Fibroblast of pulmonary artery (primary cell): ENCODE data around the gene DMRTB1.

Experiments
- DNase-seq: peaks from one replicate; pipeline ENCODE4 v3.0.0-alpha.2; 2010; ENCODE audit warnings: low read depth
- H3K4me3 ChIP-seq: replicated peaks from 2 replicates; pipeline ENCODE4 v1.5.1; 2011; ENCODE audit warnings: low read depth, mild to moderate bottlenecking, control low read depth, low read length, moderate library complexity
- TF ChIP-seq, protein P1 (sequence below): IDR thresholded peaks from 2 replicates; pipeline ENCODE4 v1.5.1; 2011; ENCODE audit warnings: mild to moderate bottlenecking, control low read depth, low read length, inconsistent platforms; ENCODE audit errors: missing control alignments

Gene DMRTB1

DNA sequence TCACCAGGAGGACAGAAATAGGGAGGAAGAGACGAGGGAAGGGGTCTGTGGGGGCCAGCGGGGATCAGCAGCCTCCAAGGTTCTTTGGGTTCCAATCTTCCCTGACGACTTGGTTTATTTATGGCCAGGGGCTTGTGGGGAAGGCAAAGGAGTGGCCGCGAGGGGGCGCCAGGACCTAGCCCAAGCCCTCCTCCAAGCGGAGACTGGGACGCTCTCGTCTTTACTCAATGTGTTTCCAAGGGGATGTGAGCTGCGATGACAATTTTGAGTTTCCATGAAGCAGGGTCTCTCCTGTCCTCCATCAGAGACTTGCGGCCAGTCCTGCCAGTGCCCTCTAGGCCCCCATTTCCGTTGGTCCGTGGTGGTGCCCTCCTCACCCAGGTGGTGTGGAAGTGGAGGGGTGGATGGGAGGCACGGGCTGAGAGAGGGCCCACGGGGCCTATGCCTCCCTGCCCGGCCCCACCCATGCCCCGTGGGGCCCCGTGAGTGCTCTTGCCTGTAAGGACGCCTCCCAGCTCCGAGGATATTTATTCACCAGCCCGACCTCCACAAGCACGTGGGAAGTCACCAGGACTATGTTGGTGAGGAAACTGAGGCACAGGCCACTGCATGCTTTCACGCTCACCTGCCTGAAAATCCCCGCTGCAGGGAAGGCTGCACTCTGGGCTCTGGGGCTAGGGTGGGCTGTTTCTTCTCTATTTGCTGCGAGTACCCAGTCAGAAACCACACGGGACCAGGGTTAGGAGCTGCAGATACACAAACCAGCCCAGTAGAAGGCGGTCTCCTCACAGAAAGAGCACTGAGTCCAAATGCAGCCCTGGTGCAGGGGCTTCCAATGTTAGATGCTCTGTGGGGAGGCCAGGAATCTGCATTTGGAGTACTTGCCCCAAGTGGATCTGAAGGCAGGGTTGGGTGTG lies 26.5 kb downstream of the DMRTB1 start:
- no peak overlapping the region for H3K4me3 ChIP-seq
- TF ChIP-seq, protein P1, sequence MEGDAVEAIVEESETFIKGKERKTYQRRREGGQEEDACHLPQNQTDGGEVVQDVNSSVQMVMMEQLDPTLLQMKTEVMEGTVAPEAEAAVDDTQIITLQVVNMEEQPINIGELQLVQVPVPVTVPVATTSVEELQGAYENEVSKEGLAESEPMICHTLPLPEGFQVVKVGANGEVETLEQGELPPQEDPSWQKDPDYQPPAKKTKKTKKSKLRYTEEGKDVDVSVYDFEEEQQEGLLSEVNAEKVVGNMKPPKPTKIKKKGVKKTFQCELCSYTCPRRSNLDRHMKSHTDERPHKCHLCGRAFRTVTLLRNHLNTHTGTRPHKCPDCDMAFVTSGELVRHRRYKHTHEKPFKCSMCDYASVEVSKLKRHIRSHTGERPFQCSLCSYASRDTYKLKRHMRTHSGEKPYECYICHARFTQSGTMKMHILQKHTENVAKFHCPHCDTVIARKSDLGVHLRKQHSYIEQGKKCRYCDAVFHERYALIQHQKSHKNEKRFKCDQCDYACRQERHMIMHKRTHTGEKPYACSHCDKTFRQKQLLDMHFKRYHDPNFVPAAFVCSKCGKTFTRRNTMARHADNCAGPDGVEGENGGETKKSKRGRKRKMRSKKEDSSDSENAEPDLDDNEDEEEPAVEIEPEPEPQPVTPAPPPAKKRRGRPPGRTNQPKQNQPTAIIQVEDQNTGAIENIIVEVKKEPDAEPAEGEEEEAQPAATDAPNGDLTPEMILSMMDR, result peak; percentile 88
- DNase-seq, result peak; percentile 85

DNA sequence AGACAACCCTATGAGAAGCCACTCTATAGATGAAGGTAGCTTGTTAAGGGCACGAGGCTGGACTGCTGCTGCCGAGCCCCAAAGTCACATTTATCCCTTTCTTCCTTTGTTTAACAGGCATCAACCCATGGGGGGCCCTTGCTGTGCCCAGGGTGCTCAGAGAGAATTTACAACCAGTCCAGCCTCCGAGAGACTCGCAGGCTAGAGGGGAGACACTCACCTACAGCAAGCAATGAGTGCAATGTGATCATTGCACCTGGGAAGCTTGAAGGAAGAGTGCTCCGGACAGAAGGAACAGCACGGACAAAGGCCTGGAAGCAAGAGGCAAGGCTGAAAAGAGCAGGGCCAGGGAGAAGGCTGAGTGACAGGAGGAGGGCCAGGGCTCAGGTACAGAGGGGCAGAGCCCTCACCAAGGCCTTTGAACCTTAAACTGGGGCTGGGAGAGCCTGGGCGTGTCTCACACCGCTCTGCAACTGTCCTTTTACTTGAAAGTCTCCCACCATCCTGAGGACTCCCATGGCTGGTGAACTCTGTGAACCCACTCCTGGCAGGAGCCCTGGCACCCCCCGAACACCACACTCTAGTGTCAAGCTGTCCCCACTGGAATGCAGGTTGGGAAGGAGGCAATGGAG lies 27.3 kb downstream of the DMRTB1 start:
- no peak overlapping the region for H3K4me3 ChIP-seq
- TF ChIP-seq, protein P1, result no peak
- DNase-seq, result no peak

DNA sequence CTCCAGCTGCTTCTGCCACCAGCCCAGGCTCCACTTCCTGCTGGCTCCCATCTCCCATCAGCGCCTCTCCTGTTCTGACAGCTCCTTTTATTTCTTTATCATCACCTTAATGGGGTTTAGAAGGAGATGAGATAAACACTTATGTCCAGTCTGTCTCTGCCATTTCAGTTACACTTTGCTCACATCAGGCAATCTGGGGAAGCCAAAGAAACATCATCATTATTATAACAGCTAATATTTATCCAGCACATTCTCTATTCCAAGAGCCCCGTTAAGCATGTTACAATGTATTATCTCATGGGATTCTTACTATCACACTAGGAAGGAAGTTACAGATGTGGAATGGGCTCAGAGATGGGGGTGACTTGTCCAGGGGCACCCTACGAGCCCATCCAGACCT lies 31.2 kb downstream of the DMRTB1 start:
- H3K4me3 ChIP-seq, result no peak overlapping the region
- TF ChIP-seq, protein P1, result no peak
- DNase-seq, result no peak

DNA sequence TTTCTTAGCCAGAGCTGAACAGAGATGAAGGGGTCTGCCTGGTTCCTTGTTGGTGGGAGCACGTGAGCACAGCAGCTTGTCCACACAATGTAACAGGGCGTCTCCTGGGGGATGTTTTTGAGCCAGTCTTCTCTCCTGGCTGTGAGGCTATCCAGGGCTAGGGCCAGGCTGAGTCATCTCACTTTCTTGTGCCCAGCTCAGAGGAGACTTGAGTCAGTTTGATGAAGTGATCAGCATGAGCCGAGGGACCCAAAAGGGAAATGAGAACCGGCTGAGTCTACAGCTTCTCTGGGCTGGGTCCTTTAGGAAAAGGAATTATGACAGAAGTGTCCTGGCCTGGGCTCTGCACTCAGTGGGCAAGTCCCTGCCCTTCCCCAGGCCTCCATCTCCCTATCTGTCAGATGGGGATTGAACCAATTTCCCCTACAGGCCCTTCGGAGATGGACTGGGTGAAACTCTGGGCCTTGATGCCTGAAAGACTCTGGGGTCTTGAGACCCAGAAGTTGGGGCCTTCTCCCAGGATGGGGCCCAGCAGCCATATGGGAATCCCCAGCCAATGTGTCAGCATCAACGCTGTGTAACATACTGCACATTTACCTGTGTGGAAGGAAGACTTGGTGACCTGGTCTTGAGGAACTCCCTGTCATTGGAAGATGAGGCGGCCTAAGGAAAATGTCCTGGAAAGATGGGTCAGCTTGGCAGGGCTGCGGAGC lies 36.6 kb downstream of the DMRTB1 start:
- no peak for DNase-seq
- TF ChIP-seq, protein P1, result no peak
- H3K4me3 ChIP-seq, result no peak overlapping the region

DNA sequence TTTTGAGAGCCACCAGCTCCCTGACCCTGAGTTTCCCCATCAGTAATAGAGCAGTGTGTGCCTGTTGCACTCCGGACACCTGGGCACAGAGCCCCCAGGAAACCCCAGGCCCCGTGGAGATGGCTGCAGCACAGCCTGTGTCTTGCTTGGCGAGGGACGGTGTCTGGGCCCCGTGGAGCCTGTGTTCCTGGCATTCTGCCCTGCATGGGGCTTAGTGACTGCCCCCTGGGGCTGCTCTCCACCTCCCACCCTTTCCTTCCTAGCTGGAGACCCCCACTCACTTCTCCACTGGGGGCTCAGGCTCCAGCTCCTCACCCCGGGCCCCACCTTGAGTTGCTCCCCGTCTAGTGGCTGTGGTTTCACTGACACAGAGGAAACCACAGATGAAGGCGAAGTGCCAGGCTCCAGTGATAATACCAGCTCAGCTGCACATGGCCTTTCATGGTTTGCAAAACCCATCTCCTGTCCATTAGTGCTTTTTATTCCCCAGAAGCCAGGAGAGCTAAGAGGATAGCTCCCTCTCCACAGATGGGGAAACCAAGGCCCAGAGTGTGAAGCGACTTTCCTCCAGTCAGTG lies 39.4 kb downstream of the DMRTB1 start:
- TF ChIP-seq, protein P1, result no peak
- DNase-seq, result peak; percentile 19
- no peak overlapping the region for H3K4me3 ChIP-seq

DNA sequence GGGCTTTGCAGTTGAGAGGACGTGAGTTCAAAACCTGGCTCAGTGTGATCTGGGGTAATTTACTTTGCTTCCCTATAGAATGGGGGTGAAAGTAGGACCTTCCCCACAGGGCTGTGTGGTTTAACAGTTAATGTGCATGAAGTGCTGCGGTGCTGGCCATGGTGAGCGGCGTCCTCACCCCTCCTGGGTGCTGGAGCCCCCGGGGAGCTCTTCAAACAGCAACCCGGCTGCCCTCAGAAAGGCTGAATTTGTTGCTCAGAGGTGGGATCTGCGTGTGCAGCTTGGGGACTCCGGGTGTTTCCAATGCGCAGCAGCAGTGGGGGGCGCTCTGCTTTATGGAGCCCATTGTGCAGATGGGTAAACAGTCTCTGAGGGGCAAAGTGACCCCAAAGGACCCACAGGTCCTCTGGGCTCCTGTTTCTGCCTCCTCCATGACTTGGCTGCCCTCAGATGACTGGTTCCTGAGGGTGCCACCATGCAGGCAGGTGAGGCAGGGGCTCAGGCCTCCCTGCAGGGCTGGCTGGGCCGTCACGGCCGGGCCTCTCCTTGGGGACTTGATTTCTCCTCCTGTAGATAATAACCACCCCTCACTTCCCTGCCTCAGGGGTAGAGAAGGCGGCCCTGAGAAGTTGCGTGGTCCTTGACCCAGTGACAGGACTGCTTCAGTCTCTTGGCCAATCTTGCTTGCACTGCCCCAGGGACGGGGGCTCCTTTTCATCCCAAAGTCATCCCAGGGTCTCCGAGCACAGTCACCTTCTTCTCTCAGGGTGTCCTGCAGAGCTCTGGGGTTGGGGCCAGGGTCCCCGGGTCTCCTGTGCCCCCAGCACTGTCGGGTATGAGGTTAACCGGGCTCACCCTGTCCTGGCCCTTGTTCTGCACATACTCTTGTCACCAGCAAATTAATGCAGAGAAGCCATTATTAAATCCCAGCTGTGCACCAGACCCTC lies 40.3 kb downstream of the DMRTB1 start:
- DNase-seq, result no peak

More for the DNA sequence above, 40.3 kb downstream of the DMRTB1 start:
- no peak overlapping the region for H3K4me3 ChIP-seq
- TF ChIP-seq, protein P1, result no peak
